GM19455 (cell line): ENCODE results near the gene PTPRN2.

Experiments
- ATAC-seq: cut with Tn5 transposase; IDR thresholded peaks from one replicate; pipeline ENCODE4 v1.9.1; 2021; ENCODE audit not compliant: unreplicated experiment

The PTPRN2 gene

DNA sequence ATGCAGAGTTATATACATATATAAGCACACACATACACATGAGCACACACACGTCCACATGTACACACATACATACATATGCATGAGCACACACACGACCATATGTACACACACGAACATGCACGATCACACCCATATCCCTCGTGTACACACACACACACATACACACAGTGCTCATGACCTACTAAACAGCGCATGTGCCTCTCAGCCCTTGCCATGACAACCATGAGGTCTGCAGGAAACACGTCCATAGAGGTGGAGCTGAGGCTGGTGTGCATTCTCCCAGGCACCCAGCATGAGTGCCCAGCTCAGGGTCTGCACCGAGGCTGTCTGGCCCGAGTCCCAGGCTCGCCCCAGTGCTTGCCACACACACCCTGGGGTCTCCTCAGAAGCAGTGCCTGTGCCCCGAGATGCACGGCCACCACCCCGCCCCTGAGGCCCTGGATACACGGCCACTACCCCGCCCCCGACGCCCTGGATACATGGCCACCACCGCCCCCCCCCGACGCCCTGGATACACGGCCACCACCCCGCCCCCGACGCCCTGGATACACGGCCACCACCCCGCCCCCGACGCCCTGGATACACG, 721.2 kb downstream of the PTPRN2 start:
- ATAC-seq, result no peak

DNA sequence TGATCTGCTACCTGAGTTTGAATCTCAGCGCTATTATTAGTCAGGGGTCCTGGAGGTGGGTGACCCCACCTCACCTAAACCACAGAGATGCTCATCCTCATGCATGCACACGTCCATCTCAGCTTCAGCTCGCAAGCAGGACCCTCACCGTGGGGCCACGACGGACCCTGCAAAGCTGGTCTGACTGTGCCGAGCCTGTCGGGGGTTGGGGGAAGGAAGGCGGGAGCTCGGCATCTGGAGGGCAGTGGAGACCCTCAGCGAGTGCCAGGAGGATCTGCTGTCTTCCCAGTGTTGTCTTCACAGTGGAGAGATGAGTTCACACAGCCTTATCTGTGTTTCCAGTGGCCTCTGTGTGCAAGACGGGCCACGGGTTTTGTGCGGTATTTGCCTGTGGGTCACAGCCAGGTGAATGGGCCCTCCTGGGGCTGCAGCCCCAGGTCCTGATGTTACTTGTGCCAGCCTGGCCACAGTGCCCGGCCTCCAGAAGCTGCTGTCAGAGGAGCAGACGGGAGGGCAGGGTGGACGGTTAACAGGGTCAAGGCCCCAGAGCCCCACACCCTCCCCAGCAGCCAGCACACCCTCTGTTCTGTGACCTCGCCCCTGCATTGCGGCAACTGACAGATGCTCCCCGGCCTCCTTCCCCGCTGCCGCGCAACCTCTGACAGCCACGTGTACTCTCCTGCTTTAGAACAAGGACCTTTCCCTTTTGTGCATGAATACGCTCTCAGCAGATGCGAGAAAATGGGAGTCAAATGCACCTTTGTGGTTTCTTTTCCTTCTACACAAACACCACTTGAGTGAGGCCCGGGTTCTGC, 722.1 kb downstream of the PTPRN2 start:
- no peak for ATAC-seq

DNA sequence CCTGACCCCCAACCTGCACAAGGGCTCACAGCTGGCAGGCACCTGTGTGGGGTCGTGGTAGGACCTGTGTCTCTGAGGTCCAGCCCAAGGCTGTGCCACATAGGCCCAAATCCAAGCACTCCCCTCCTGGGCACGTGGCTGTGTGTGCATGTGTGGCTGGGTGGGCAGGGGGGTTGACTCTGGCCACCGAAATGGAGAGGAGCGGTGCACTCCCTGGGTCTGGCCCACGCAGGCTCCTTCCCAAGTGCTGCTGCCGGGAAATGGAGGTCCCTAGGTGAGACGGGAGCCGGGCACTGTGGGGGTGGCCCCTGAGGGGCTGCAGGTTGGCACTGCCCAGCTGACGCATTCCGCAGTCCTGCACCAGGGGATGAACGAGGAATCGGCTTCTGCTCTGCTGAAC, 722.7 kb downstream of the PTPRN2 start:
- no peak for ATAC-seq

DNA sequence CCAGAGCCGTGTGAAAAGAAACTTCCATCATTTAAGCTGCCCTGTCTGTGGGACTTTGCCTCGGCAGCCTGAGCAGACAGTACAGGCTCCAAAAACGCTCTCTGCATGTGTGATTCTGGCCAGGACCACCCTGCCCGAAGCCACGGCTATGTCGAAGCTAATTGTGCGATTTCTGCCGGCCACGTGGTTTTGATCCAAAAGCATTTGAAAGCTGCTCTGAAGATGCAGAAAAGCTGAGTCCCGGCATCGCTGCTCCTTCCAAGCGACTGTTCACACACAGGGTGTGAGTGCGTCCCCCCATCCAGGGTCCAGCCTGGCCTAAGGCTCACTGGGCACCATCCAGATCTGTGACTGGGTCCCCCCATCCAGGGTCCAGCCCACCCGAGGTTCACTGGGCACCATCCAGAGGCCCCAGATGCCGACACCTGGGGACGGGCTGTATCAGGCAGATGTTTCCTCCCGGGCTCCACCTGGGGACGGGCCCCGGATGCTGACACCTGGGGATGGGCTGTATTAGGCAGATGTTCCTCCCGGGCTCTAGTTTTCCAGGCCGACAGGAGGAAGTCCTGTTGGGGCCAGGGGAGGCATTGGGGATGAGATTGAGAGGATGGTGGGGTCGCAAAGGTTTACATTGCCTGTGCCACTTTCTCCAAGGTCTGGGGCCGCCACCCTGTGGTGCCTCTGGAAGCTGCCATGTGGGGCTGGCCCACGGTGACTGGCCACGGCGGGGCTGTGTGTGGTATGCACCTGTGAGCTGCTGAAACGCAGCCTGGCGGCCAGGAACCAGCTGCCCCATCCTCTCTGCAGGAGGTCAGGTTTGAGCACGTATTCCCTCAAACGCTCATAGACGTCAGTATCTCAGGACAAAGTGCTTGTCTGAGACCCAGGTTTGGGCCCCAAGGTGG, 723.5 kb downstream of the PTPRN2 start:
- no peak for ATAC-seq

DNA sequence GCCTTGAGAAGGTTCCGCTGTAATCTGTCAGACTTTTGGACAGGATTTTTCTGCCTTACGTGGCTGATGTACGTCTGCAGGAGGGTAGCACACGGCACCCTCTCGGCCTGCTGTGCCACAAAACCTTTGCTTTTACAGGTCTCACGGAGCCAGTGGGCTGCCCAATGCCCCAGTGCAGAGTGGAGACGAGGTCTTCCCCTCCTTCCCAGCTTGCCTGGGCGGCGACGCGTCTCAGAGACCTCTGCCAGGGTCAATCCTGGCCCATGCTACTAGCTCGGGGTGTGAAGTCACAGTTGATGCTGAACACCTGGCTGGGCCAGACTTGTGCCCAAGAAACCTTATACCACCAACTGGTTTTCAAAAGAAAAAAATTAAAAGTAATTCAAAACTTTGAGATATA, 724.4 kb downstream of the PTPRN2 start:
- no peak for ATAC-seq

DNA sequence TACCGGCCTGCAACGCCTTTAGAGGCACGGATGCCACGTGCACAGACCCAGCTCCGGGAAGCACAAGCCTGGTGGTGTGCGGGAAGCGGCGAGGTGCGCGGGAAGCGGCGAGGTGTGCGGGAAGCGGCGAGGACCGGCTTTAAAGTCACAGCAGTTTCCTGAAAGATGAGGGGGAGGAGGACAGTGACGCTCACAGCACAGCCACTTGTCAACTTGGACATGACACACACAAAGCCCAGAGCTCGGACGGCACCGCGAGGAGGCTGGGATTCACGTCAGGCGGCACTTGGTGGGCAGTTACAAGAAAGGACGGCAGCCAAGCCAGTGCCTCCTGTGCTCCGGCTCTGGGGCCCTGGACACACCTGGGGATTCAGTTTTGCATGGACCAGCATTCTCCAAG, 724.9 kb downstream of the PTPRN2 start:
- no peak for ATAC-seq

DNA sequence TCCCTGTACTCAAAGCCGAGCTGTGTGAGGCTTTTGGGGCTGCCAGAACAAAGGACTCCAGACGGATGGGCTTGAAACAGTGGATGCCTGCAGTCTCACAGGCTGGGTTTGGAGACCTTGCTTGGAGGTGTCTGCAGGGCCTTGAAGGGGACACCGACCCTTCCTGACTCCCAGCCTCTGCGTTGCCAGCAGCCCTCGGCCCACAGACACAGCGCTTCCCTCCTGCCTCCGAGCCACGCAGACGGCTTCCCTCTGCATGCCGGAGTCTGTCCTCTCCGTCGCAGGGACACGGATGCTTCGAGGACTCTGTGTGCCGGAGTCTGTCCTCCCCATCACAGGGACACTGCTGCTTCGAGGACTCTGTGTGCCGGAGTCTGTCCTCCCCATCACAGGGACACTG, 726.1 kb downstream of the PTPRN2 start:
- no peak for ATAC-seq

DNA sequence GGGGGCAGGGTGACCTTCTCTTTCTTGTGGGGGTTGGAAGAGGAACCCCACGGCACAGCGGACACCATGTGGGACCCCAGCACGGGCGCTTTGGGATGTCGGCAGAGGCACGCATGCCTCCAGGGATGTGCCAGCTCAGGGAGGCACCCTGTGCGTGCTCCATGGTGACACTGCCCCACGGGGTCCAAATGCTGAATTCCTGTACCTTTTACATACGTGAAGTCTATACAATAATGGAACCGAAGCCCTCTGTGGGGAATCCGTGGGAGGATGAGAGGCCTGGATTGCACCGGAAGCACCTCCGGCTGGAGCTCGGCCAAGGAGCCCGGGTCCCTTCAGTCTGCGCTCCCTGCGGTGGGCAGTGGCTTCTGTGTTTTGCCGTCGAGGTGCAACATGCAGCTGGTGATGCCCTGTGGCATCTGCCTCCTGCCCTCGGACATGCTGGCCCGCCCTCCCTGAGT, 726.6 kb downstream of the PTPRN2 start:
- ATAC-seq, result no peak

DNA sequence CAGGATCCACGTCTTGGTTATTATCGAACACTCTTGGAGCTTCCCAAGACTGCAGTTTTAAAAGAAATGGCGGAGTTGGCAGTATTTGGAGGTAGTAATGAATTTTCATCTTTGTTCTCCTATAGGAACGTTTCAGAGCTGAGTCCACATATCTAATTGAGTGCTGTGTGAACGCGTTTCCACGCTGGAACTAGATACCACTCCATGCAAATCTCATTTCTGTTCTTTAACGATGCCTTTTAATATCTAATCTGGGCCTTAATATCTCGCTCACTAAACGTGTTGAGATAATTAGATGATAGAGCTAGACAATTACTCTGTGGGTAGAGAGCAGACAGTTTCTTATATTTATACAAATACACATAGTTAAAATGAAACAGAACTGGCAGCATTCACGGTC, 727.2 kb downstream of the PTPRN2 start:
- no peak for ATAC-seq

DNA sequence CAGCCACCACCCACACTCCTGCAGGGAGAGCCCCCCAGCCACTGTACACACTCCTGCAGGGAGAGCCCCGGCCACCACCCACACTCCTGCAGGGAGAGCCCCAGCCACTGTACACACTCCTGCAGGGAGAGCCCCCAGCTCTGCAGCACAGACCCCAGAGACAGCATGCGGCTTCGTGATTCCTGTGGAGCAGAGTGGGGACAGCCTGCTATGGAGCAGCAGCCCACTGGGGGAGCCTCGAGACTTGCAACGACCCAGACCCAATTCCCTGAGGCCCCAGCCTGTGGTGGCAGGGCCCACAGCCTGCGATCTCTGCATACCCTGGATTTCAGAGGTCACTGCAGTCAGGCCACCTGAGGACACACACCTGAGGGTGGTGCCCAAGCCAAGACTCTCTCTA, 727.7 kb downstream of the PTPRN2 start:
- ATAC-seq, result no peak

DNA sequence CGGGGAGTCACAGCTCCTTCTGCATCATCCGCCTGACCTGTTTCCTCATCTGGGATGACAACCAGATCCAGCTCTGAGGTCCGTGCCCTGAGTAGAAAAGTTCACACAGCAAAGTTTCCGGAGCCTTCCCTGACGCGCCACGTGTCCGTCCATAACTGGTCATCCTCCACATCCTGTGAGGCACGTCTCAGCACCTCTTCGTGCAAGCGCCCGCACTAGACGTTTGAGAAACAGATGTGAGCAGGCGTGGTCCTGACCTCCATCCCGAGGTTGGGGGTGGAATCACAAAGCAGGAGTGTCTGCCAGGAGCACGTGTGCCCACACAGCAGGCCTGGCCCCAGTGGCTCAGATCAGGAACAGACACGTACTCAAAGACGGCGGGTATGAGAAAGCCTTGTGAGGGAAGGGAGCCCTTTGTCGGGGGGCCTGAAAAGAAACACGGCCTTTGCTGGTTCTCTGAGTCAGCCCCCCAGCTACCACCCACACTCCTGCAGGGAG, 730.0 kb downstream of the PTPRN2 start:
- ATAC-seq, result no peak

DNA sequence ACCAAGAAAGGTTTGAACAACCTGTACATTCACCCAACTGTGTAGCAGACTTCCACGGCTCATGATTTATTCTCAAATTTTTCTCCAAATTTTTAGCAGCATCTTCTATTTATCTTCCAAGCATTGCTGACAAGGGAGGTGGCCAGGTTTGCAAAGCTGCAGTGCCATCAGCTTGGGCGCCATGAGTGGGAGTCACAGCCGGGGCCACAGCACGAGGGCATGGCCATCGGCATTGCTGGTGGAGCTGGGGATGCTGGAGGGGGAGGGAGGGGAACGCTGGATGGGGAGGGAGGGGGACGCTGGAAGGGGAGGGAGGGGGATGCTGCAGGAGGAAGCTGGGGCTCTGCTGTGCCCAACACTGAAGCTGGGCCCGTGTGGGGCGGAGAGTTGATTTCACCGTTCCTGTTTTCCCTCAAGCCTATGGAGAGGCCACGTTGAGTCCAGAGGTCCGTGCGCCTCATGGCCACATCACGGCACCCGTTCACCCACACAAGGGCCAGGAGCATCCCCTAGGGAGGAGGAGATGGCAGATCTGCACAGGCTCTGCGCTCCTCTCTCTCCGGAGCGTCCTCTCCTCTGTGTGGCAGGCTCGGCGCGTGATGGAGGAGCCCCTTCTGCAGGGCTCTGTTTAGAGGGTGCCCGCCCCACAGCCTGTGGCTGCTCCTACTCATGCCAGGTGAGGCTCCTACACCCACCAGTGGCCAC, 730.6 kb downstream of the PTPRN2 start:
- ATAC-seq, result no peak

DNA sequence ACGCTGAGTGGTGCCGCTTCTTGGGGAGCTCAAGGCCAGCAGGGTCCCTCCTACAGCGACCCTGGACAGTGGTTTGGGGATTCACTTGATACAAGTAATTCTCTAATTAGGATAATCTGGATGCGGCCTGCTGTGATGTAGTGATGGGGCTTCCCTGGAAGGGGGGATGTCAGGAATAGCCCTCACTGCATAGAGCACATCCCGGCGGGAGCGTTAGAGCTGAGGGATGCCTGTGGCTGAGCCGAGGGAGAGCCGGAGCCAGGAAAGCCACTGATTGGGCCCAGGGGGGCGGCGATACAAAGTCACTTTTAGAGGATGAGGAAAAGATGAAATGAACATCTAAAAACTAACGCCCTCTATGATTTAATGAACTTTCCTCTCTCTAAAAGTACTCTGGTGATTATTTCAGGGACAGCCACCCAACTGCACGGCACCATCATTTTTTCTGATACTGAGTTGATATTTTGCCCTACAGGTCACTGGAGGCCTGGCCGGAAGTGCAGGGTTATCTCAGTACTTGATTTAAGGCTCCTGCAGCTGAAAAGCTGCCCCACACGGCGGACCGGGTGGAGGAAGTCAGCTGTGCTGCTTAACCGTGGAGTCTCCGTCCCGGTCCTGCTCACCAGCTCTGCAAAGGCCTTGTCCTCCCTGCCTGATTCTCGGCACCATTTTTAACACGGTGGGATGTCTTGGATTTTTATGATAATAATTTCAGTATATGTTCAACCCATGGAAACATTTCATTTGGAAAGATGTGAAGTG, 732.0 kb downstream of the PTPRN2 start:
- no peak for ATAC-seq

DNA sequence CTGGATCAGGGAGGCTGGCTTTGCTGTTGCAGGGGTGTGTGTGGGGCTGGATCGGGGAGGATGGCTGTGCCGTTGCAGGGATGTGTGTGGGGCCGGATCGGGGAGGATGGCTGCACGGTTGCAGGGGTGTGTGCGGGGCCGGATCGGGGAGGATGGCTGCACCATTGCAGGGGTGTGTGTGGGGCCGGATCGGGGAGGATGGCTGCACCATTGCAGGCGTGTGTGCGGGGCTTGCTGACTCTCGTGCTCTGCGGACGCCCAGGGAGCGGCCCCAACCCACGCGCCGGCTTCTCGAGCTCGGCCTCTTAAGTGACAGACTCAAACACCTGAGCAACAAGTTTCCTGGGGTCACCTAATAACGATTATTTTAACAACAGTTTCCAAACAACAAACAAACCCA, 732.6 kb downstream of the PTPRN2 start:
- no peak for ATAC-seq

DNA sequence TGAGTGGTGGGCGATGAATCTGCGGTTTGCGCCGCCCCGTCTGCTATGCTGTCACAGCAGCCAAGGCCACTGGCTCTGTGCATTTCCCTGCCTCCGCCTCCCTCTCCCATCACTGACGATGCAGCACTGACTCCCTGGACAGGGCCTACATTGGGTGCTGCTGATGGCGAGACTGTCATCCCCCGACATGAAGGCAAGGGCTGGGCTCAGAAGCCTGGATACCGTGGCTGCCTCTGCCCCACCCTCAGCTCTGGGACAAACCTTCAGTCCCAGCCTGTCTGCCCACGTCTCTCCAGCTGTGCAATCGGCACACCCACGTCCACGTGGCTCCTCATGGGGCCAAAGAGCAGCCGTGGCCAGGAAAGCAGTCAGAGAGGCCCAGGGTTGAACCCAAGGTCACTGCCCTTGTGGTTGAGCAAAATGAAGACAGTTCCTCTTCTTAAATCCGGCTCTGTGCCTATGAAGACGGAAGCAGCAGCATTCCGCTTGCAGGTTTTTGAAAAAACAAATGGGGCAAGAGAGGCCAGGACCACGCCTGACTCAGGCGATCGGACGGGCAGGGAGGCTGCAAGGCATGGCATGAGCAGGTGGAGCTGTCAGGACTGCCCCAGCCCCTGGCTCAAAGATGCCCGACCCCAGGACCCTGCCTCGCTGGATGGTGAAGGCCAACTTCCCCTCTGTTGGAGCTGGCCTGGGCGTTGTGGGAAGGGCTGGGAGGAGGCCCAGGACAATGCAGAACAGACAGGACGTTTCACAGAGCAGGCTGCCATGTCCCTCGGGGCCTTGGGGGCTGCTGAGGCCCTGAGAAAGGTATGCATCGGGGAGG, 733.3 kb downstream of the PTPRN2 start:
- ATAC-seq, result no peak

DNA sequence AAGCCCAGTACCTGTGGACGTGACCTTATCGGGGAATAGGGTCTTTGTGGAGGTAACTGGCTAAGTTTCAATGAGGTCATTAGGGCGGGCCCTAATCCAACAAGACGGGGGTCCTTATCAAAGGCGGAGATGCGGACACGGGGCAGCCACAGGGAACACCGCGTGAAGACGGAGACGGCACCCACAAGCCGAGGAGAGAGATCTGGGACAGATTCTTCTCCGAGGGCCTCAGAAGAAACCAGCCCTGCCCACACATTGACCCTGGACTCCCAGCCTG, 733.9 kb downstream of the PTPRN2 start:
- ATAC-seq, result no peak

DNA sequence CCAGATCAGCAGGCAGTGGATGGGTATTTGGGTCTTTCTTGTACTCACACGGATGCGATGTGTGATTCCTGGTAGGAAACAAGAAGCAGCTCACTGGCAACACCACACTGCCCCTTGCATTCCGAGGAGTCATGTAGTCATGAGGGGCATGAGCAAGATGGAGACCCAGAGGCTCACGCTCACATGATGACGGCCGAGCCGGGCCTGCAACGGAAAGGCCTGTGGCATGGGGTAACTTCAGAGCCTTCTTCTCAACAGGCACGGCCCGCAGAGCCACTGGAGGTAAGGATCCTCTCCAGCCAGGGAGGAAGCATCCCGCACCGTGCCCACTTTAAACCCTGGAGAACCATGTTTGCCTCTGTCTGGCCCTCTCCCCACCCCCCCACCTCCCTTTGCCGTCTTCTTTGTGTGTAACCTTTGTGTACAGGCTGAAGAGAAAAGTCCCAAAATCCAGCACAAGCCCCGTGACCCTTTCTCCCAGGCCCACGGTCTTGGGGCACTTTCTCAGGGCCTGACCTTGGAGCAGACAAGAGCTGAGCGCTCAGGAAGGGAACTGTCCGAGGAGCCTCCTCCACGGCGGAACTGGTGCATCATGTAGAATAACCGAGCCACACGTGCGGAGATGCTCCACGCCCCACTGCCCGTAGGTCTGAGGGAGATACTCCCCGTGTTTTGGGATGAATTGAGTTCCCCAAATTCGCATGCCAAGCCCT, 734.4 kb downstream of the PTPRN2 start:
- ATAC-seq, result no peak

DNA sequence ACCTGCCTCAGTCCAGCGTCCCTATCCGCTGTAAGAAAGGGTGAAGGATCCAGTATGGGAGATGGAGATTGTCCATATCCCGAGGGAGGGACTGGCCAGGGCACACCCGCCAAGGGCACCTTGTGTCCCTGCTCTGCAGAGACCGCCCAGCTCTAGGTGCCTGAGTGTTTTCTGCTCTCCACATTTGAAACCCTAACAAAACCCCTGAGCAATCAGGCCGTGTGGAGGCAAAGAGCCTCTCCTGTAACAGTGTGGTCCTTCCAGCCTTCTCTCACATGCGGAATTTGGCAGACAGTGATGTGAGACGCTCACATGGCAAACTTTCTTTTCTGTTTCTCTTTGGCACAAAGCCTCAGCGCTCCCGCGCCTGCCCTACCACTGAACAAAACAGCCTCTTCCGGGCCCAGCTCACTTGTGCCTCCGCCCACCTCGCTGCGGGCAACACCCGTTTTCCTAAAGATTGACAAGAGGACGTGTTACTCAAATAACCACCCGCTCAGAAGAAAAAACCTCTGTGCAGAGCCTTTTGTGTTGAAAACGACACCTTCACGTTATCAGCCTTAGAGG, 736.0 kb downstream of the PTPRN2 start:
- ATAC-seq, result no peak
